ENCODE measurements around the gene FAM236D.
"Not testable (repeated sequence)": the region's sequence is repeated elsewhere in the genome, so short reads cannot be mapped to it uniquely, and the experiment has no call there.

FAM236D gene

DNA sequence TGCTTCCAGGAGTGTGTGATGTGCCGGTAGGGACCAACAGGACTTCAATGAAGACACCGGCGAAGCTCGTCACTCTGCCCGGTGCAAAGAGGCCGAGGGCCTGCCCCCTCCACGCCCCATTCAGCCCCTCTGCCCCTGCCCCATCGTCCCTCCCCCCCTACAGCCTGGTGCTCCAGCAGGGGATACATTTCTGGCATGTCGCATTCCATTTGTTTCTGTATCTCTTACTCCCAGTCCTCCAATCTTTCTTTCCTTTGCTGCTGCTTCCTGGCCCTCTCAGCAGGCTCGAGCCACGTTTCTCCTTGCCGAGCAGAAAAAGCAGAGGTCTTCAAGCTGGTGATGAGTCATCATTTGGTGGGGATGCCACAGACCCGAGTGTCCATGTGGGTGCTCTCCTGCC is at the start of gene FAM236D:
Gene FAM236D, minus strand, starts transcription at position 101 of the 400 bp plus-strand sequence. Its CDS starts 100 bp downstream, at position 1.
- DNase-seq (ENCODE audit: low read depth) = not testable (repeated sequence)

DNA sequence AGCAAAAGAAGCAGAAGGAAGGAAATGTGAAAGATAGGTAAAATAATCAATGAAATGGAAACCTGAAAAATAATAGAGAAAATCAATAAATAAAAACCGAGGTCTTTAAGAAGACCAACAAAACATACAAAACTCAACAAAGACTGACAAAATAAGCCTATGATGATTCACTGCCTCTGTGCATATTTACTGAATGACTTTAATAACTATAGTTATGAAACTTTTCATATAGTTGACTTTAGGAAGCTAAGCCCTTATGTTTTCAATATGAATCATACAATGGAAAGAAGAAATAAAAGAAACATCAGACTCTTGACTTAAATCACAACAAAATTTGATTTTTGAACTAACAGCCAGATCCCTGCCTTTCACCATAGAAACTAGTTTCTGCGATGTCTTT is 29.5 kb upstream of the FAM236D start:
- not testable (repeated sequence) for DNase-seq (ENCODE audit: low read depth)

DNA sequence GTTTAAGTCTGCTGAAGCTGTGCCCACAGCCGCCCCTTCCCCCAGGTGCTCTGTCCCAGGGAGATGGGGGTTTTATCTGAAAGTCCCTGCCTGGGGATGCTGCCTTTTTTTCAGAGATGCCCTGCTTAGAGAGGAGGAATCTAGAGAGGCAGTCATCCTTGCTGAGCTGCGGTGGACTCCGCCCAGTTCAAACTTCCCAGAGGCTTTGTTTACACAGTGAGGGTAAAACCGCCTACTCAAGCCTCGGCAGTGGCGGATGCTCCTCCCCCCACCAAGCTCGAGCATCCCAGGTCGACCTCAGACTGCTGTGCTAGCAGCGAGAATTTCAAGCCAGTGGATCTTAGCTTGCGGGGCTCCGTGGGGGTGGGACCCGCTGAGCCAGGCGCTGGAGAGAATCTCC is 22.7 kb upstream of the FAM236D start:
- DNase-seq (ENCODE audit: low read depth) = not testable (repeated sequence)

DNA sequence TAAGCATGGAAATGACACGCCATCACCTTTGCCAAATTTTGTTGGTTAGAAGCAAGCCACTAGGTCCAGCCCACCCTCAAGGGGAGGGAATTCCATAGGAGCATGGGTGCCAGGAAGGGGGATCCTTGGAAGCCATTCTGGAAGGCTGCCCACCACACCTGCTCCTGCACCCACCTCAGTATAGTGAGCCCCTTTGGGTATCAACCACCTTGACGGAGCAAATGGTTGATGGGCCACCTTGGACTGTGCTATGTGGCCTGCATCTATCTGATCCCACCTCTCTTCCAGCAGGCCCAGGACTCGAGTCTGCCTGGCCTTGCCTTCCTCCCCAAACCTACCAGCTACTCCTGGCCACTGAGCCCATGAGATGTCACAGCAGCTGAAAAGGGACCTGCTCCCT is 17.6 kb downstream of the FAM236D start:
- DNase-seq (ENCODE audit: low read depth) = not testable (repeated sequence)

DNA sequence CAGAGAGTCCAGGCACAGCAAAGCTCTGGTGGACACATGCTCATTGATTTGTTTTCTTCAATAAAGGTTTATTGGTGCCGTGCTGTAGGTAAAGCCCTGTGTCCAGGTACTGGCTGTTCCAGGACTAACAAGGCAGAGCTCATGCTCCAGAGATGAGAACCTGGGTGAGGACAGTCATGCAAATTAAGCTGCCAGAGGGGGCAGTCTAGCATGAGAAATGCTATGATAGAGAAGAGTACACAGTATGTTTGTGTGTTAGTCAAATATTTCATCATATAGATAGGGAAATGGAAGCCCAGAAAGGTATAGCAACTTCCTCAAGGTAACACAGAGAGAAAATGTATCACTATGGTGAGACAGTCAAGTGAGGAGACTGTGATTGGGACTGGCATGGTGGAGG is 19.9 kb downstream of the FAM236D start:
- not testable (repeated sequence) for DNase-seq (ENCODE audit: low read depth)

DNA sequence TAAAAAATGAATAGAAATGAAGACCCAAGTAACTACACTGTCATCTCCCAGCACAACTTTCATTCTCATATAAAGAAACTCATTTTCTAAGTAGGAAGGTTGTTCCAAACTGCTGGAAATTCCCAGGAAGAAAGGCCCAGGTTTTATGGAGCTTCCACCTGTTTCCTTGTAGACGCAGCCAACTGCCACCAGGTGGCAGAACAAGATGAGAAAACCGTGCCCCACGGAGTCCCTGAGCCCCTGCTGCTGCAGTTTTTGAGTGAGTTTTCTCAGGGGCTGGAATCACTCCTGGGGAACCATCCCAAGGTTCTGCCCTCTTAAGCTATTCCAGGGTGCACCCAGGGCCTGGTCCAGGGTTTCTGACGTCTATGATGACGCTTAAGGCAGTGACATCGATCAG is 24.0 kb downstream of the FAM236D start:
- DNase-seq (ENCODE audit: low read depth) = not testable (repeated sequence)

DNA sequence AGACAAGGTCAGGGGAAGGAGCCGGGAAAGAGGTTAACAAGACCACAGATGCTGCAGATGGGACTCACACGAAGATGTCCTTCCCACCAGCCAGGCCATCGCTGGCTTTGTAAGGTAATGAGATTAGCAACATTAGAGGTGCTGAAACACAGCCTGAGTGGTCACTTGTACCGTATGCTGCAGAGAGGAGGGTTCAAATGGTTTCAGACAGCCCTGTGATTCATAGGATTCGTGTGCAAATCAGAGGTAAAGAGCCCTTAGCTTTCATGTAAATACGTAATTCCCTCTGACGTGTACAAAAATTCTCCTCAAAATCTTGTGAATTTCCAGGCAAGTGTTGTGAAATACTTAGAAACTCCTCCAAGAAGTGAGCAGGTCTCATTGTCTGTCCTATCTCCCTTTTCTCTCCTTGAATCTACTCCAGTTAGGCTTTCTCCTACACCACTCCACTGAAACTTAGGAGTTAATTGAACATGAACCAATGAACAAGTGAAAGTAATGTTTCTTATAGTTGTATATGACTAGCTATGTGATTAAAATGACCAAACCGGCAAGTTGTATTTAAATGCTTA is 24.6 kb downstream of the FAM236D start:
- not testable (repeated sequence) for DNase-seq (ENCODE audit: low read depth)

DNA sequence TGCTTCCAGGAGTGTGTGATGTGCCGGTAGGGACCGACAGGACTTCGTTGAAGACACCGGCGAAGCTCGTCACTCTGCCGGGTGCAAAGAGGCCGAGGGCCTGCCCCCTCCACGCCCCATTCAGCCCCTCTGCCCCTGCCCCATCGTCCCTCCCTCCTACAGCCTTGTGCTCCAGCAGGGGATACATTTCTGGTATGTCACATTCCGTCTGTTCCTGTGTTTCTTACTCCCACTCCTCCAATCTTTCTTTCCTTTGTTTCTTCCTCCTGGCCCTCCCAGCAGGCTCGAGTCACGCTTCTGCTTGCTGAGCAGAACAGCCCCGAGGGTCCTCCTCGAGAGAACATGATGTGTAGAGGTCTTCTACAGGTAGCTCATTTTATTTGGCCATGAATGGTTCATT is 25.4 kb downstream of the FAM236D start, which contains the start of gene FAM236B:
Gene FAM236B, minus strand, starts transcription at position 101 of the 400 bp plus-strand sequence. Its CDS starts 100 bp downstream, at position 1.
- not testable (repeated sequence) for DNase-seq (ENCODE audit: low read depth)

DNA sequence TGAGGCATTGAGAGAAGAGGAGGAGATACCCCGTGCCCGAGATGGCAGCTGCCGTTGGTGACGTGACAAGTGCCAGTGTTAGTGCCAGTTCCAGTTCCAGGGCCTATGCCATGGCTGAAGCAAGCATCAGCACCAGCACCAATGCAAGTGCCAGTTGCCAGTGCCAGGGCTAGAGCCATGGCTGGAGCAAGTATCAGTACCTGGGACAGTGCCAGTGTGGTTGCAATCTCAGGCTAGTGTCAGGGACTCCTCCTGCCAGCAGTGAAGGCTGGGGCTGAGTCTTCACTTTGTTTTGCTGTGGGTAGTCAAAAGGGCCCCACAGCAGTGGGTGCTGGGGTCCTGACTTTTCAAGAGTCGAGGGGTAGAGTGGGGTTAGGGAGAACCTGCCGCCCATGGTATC is 29.9 kb downstream of the FAM236D start:
- DNase-seq (ENCODE audit: low read depth) = not testable (repeated sequence)

DNA sequence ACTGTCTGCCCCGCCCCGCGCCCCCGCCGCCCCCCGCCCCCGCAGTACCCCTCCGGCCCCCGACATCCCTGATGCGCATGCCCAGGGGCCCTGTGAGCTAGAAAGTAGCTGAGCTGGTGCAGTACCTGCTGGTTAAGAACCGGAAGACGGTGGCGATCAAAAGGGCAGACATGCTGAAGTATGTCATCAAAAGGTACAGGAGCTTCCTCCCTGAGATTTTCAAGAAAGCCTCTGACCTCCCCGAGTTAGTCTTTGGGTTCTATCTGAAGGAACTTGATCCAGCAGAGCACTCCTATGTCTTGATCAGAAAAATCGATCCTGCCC is 30.6 kb downstream of the FAM236D start:
- not testable (repeated sequence) for DNase-seq (ENCODE audit: low read depth)

DNA sequence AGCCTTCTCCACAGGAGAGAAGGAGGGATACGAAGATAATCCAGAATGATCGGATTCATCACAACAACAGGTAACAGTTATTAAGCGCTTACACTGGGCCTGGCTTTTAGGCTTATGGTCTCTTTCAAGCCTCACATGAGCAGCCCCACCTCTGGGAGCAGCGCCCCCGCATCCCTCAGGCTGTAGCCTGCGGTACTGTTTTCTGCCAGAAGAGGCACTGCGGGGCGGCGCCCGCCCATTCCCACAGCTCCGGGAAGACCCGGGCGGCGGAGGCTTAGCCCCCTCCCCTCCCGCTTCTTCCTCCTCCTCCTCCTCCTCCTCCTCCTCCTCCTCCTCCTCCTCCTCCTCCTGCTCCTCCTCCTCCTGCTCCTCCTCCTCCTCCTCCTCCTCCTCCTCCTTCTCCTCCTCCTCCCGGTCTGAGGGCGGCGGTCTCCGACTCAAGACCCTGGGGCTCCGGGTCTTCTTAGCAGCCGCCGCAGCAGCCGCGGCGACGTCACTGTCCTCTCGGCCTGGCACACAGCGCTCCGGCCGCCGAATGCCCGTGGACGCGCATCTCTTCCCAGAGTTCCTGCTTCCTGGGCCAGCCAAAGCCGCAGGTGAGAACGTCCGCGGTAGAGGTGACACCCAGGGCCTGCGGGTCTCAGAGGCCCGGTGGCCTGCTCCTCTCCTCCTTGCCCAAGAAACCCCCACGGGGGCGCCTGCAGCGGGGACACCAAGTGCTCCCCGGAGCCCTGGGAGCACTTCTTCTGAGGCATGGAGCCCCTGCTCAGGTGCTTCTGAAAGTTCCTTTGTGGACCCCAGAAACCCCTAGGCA is 31.1 kb downstream of the FAM236D start, which contains the start of gene DMRTC1B:
Gene DMRTC1B, plus strand, starts transcription at position 238 of the 814 bp plus-strand sequence. CDS start 68,246 bp downstream, outside the sequence.
- DNase-seq (ENCODE audit: low read depth) = not testable (repeated sequence)

DNA sequence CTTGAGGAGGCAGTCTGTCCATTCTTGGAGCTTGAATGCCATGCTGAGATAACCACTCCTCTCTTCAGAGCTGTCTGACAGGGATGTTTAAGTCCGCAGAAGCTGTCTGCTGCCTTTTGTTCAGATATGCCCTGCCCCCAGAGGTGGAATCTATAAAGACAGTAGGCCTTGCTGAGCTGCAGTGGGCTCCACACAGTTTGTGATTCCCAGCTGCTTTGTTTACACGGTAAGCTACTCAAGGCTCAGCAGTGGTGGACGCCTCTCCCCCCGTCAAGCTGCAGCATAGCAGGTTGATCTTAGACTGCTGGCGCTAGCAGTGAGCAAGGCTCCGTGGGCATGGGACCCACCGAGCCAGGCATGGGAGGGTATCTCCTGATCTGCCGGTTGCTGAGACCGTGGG is 47.6 kb downstream of the FAM236D start:
- not testable (repeated sequence) for DNase-seq (ENCODE audit: low read depth)
